OCI-LY3 (cell line): Measurements from ENCODE around the gene ST6GALNAC1.

Experiments used
- EZH2phosphoT487 ChIP-seq: fragments of 200-600 bp; shearing (Covaris generic); IDR thresholded peaks from 2 replicates; pipeline ENCODE4 v1.6.1; 2018; ENCODE audit warnings: antibody characterized with exemption, mixed run types, low read depth
- TF ChIP-seq, protein P1 (sequence below): fragments of 200-600, 300-600 bp; sonication (generic); IDR thresholded peaks from 2 replicates; pipeline ENCODE4 v1.5.1; 2014; ENCODE audit warnings: antibody characterized with exemption, low read length, low read depth

- TF ChIP-seq, protein P1, sequence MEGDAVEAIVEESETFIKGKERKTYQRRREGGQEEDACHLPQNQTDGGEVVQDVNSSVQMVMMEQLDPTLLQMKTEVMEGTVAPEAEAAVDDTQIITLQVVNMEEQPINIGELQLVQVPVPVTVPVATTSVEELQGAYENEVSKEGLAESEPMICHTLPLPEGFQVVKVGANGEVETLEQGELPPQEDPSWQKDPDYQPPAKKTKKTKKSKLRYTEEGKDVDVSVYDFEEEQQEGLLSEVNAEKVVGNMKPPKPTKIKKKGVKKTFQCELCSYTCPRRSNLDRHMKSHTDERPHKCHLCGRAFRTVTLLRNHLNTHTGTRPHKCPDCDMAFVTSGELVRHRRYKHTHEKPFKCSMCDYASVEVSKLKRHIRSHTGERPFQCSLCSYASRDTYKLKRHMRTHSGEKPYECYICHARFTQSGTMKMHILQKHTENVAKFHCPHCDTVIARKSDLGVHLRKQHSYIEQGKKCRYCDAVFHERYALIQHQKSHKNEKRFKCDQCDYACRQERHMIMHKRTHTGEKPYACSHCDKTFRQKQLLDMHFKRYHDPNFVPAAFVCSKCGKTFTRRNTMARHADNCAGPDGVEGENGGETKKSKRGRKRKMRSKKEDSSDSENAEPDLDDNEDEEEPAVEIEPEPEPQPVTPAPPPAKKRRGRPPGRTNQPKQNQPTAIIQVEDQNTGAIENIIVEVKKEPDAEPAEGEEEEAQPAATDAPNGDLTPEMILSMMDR, result no peak
- TF ChIP-seq EZH2phosphoT487, result no peak
Observed at GRCh38 chr17:76575570-76575969, 68.0 kb downstream of the ST6GALNAC1 start.
